ENCODE data around the gene ADGRV1. TPM values are rescaled to one million over a fixed set of nuclear protein-coding genes. Genes with fewer than 3 reads are reported as not detected.

Gene ADGRV1
- polyA plus RNA-seq, 2 of the 4 experiments (the other 2 are of a cell fraction), result 0.70 to 3.7 TPM

GRCh38 chr5:90632791-90633190 lies 74.2 kb downstream of the ADGRV1 start (continued):
- TF ChIP-seq HMGXB4 (CRISPR knock-in tag; IDR thresholded peaks at IDR 0.05; ENCODE audit: borderline replicate concordance) (no peak), MYC (IDR thresholded peaks at IDR 0.05; ENCODE audit: borderline replicate concordance, low read length) (no peak), ATOH8 (CRISPR knock-in tag; IDR thresholded peaks at IDR 0.05; ENCODE audit: low read depth) (no peak), ZNF302 (CRISPR knock-in tag; IDR thresholded peaks at IDR 0.05) (no peak)

- ChIA-PET CTCF (interaction anchor here (0.7 kb wide), 1 partner anchor 34 kb away, joined by 4 read pairs; no protein-coding TSS in a partner anchor), POLR2A (no interaction called here)
- DNase-seq (ENCODE audit: low read depth in 1 of 2, low spot score in 1 of 2), result no peak
- Histone ChIP-seq H3K4me2 (no peak overlapping the region), H3K4me1 (no peaks in the 10 kb centered on the region), H3K9me3 (no peaks in the 10 kb centered on the region), H3K4me3 (no peak overlapping the region), H3K27ac (no peak overlapping the region)
- TF ChIP-seq MYC (IDR thresholded peaks at IDR 0.05; ENCODE audit: borderline replicate concordance, low read length), result no peak
- no peak for TF ChIP-seq FOSL2 (IDR thresholded peaks at IDR 0.05)
- TF ChIP-seq FOSL2 (CRISPR knock-in tag; IDR thresholded peaks at IDR 0.05), result no peak
- no peak for TF ChIP-seq JUNB (IDR thresholded peaks at IDR 0.05)
- no peak for TF ChIP-seq RARB (CRISPR knock-in tag; IDR thresholded peaks at IDR 0.05)
- TF ChIP-seq PHF8 (IDR thresholded peaks at IDR 0.05; ENCODE audit: borderline replicate concordance, low read depth), result no peak
- no peak for TF ChIP-seq PBX3 (IDR thresholded peaks at IDR 0.05)
- TF ChIP-seq USF2 (IDR thresholded peaks at IDR 0.05), result no peak
- TF ChIP-seq NPAS2 (CRISPR knock-in tag; IDR thresholded peaks at IDR 0.05; ENCODE audit: borderline replicate concordance), result no peak
- no peak for TF ChIP-seq SREBF2 (IDR thresholded peaks at IDR 0.05)
- no peak for TF ChIP-seq HDAC2 (IDR thresholded peaks at IDR 0.05)
- TF ChIP-seq TFCP2L1 (CRISPR knock-in tag; IDR thresholded peaks at IDR 0.05), result no peak
- no peak for TF ChIP-seq FOSB (CRISPR knock-in tag; IDR thresholded peaks at IDR 0.05)
- TF ChIP-seq JUN (IDR thresholded peaks at IDR 0.05), result no peak
- TF ChIP-seq ESRRA (IDR thresholded peaks at IDR 0.05; ENCODE audit: borderline replicate concordance, low read length), result no peak
- TF ChIP-seq CTCF (IDR thresholded peaks at IDR 0.05), result no peak
- no peak for TF ChIP-seq MAX (IDR thresholded peaks at IDR 0.05)
- no peak for TF ChIP-seq GATA3 (IDR thresholded peaks at IDR 0.05; ENCODE audit: borderline replicate concordance)
- no peak for TF ChIP-seq ZSCAN20 (CRISPR knock-in tag; IDR thresholded peaks at IDR 0.05)
- TF ChIP-seq NFE2L2 (conservative IDR thresholded peaks at IDR 0.05; ENCODE audit: low read length), result no peak
- no peak for ATAC-seq
- 3% methylated on average over 1 of the region's 1 CpG for WGBS (ENCODE audit: missing lambda C conversion rate)
- no peak for FAIRE-seq
Observed at GRCh38 chr5:90636948-90637347, 78.4 kb downstream of the ADGRV1 start.
